GM19099 (cell line): ENCODE measurements around the gene SEC23B.

Experiments used
- POLR2A ChIP-seq: IDR thresholded peaks from 3 replicates; pipeline ENCODE4 v1.6.1; 2011; ENCODE audit warnings: low read depth; ENCODE audit not compliant: insufficient read length; ENCODE audit errors: extremely low read depth

Gene SEC23B

DNA sequence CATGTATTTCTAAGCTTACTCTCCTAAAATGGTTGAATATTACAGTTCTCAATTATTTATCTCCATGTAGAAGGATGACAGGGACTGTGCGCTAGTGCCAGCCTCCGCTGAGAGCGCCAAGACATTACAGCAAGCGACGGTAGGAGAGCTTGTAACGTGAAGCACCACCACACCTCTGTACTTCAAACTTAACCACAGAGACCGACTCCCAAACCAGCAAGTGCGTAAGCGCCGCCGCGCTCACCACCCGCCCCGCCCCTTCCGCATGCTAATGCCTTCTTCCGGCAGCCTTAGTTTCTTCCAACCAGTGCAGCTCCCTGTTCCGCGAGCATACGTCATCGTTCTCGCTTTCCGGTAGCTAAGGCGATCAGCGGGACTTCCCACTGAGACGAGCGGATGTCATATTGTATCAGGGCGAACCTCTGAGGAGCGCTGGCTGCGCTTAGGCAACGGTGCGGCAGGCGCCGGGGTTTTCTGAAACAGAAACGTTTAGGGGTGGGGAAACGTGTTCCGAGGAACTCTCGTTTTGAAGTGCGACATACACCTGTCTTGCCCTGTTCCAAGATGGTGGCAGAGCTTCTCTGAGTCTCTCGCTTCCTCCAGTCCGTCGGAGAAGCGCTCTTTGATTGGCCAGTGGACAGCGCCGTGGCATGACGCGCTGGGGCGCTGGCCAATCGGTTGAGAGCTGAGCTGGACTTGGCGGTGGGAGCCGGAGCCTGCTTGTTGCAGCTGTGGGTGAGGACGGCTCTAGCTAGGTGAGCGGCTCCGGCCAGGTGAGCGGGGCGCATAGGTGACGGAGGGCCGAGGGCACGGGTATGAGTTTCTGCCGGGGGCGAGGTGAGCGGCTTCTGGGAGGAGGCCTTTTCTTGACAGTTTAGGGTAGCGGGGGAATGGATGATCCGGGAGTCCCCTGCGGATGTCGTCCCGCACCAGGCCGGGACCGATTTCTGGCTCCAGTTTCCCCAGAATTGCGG is at the start of gene SEC23B:
SEC23B (plus strand) TSS at position 723 of the 974 bp plus-strand sequence. CDS start 2,896 bp downstream, outside the sequence.
- peak; percentile 83 for TF ChIP-seq POLR2A

- TF ChIP-seq POLR2A = no peak
These were observed 42.1 kb upstream of the SEC23B start for GRCh38 chr20:18465536-18466200.

DNA sequence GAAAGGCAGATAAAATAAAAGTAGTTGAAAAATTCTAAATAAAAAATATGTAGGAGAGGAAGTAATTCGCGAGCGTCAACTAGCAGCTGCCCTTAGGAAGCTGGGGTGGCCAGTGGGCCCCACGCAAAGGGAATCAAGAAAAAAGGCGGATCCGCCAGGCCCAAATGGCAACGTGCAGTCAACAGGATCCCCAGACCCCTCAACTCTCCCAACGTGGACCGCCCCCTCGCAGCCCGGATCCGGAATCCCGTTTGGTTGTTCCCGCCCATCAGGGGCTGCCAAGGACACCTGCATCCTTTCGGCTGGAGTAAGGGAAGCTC is 41.2 kb upstream of the SEC23B start:
- TF ChIP-seq POLR2A = no peak

DNA sequence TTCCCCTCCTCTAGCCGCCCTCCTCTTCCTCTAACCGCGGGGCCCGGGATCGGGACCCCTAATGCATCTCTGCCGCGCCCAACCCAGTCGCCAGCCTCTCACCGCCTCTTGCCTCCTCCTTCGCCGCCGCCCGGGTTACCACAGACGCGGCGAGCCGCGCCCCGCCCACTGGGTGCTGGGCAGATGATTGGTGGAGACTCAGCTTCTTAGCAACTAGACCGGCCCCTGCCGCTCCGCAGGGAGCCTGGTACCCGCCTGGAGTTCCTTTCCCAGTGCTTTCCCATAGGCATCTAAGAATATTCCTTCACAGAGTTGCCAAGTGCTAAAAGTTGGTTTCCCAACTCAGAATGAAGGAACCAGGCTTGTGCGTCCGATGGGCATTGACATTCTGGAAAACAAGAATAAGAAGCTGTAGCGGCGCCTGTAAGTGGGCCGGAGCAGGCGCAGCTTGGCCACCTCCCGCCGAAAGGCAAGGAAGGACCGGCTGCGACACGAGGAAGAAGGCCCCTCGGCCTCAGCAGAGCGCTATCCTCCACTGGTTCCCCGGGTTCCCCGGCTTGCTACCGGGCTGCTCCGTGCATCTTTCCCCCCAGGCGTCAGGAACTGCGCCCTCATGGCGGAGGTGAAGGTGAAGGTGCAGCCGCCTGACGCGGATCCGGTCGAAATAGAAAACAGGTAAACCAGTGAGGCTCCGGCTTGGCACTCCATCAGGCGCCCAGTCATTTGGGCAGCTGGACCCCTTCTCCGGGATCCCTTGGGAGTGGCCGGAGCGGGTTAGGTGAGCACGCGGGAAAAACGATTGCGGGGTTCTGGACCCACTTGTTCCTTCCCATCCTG is 40.6 kb upstream of the SEC23B start, which contains the start of the genes DZANK1 and POLR3F:
DZANK1 (minus strand) TSS at position 137 of the 837 bp plus-strand sequence. CDS start 1,672 bp downstream, outside the sequence.
POLR3F (plus strand) TSS at position 497 of the 837 bp plus-strand sequence; CDS start at position 614, 117 bp downstream.
- TF ChIP-seq POLR2A = peak; percentile 80

DNA sequence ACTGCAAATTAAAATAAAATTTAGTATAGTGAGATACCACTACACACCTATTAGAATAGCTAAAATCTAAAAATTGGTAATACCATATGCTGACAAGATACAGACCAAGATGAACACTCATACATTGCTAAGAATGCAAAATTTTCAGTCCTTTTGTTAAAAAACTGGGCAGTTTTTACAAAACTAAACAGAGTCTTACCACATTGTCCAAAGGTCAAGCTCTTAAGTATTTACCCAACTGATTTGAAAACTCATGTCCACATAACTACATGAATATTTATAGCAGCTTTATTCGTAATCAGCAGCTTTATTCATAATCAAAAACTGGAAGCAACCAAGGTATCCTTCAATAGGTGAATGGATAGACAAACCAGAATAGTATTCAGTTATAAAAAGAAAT is 30.5 kb upstream of the SEC23B start:
- no peak for TF ChIP-seq POLR2A

- TF ChIP-seq POLR2A = no peak
These were observed 29.9 kb upstream of the SEC23B start for GRCh38 chr20:18477821-18478220.

GRCh38 chr20:18481596-18481995 is 26.1 kb upstream of the SEC23B start:
- no peak for TF ChIP-seq POLR2A

DNA sequence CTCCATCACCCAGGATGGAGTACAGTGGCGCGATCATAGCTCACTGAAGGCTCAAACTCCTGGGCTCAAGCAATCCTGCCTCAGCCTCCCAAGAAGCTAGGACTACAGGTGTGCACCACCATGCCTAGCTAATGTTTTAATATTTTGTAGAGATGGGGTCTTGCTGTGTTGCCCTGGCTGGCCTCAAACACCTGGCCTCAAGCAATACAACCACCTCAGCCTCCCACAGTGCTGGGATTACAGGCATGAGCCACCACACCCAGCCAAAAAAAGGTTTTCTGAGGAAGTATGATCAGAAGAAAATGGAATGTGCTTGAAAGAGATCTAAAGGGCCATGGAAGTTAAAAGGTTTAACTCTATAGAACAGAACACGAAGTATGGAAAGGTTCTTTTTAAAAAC is 19.4 kb upstream of the SEC23B start:
- TF ChIP-seq POLR2A = no peak

GRCh38 chr20:18496042-18496441 is 11.7 kb upstream of the SEC23B start:
- TF ChIP-seq POLR2A = no peak

DNA sequence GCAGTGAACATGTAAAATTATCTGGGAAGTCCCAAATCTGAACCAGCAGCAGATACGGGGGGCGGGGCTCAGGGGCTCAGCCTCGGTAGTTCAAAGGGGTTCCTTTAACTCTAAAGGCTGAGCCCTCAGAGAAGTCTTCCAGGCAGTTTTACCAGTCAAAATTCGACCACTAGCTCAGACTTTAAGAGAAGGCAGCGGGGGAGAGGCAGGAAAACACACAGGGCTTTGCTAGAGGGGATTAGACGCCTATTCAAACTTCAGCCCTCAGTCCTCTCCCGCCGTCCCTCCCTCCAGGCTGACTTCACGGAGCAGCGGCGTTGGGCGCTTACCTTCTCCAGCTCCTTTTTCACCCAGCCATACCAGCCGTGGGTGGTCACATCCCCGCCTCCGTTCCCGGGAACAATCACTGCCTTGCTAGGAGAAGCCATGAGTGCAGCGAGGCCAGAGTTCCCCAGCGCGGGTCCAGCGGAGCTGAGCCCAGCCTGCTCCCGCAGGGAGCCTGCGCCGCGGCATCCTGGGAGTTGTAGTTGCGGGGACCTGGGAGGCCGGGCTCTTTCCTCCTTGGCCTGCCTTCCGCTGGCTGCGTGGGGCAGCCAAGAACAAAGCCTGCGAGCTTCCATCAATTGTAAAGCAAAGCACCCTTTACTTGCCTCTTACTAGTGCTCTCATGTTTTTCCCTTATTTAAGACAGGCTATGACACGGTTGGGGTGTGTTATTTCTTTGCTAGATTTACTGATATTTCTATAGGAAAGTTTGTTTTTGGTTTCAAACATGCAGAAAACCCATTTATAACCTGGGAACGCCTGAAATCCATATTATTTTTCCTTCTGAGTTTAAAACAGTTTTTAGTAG is 10.8 kb upstream of the SEC23B start, which contains the start of gene RBBP9:
RBBP9 (minus strand) TSS at position 486 of the 853 bp plus-strand sequence; CDS start at position 428, 58 bp downstream.
- peak; percentile 56 for TF ChIP-seq POLR2A

DNA sequence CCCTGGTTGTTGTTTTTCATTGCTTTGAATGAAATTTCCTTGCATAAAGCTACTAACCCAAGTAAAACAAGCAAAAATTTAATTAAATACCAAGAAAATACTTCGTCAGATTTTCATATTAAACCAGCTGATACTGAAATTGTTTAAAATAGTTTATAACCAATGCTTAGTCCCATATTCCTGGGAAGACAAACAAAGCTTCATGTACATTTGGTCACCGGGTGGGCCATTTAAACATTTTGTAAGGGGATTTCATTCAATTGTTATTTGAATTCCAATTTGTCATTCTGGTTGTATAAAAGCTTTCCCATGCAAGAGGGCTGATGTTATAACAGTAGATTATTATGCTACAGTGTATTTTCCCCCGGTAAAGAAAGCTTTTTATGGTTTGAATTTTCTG is 10.1 kb upstream of the SEC23B start:
- no peak for TF ChIP-seq POLR2A

DNA sequence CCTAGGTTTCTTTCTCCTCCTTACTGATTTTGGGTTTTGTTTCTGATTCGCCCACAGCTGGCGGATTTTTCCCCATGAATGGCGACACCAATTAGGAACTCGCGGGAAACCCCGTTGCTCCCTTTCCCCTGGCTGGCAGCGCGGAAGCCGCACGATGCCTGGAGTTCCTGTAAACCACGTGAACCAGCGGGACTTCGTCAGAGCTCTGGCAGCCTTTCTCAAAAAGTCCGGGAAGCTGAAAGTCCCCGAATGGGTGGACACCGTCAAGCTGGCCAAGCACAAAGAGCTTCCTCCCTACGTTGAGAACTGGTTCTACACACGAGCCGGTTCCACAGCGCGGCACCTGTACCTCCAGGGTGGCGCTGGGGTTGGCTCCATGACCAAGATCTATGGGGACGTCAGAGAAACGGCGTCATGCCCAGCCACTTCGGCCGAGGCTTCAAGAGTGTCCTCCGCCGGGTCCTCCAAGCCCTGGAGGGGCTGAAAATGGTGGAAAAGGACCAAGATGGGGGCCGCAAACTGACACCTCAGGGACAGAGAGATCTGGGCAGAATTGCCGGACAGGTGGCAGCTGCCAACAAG is 3.2 kb upstream of the SEC23B start:
- TF ChIP-seq POLR2A = no peak

DNA sequence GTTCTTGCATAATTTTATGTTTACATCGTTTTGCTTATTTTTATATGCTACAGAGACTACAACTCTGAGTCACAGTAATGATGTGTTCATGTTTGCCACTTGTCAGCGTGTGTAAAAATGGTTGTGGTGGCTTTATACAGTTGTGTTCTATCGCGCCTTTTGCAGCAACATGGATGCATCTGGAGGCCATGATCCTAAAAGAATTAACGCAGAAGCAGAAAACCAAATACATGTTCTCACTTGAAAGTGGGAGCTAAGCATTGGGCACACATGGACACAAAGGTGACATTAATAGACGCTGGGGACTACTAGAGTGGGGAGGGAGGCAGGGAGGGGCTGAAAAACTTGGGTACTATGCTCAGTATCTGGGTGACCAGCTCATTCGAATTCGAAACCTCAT is 996 bp upstream of the SEC23B start:
- TF ChIP-seq POLR2A = no peak

DNA sequence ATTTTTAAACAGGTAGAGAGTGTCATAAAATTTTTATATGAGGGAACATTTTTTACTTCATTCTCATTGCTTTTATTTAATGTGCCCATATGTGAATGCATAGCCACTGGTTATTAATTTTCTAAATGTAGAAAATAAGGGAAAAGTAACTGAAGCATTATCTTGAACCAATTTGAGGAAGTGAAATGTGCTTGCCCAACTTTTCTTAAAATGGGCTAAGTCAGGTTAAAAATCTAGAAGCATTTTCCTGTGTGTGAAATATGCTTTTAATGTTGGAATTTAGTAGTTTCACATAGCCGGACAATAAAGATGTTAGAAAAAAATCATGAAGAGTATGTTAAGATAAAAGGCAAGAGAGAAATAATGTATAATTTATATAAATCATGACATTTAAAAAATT is 3.8 kb downstream of the SEC23B start:
- TF ChIP-seq POLR2A = no peak

DNA sequence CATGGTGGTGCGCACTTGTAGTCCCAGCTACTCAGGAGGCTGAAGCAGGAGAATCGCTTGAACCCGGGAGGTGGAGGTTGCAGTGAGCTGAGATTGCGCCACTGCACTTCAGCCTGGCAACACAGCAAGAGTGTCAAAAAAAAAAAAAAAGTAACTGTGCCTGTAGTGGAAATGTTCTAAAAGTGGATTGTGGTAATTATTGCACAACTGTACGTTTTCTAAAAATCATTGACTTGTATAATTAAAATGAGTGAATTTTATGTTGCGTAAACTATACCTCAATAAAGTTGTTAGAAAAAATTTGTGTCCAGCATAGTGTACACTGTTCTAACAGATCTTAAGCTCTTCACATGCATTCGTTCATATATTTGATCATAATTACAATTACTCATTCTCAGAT is 5.5 kb downstream of the SEC23B start:
- no peak for TF ChIP-seq POLR2A
